GM18498 (cell line): ENCODE data around the gene NEK11.

Experiments used
- ATAC-seq: cut with Tn5 transposase; IDR thresholded peaks from one replicate; pipeline ENCODE4 v1.9.1; 2021; ENCODE audit warnings: mild to moderate bottlenecking, moderate library complexity; ENCODE audit not compliant: unreplicated experiment

NEK11 gene

GRCh38 chr3:131393868-131394267 is 367.2 kb downstream of the NEK11 start:
- no peak for ATAC-seq

DNA sequence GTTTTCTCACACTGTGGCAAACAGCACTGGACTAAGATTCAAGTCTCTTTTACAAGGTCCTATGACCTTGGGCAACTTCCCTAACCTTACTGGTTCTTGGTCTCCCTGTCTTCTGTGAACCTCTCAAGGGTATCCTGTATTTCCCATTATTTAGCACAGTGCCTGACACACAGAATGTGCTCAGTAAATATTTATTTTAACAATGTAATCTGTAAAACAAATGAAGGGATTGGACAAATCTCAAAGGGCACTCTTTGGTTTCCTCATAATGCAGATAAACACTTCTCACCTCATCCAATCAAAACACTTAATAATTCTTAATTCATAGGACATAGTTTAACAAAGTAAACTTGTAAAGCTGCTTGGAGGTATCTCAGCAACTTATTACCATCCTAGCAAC is 367.7 kb downstream of the NEK11 start:
- ATAC-seq = no peak

DNA sequence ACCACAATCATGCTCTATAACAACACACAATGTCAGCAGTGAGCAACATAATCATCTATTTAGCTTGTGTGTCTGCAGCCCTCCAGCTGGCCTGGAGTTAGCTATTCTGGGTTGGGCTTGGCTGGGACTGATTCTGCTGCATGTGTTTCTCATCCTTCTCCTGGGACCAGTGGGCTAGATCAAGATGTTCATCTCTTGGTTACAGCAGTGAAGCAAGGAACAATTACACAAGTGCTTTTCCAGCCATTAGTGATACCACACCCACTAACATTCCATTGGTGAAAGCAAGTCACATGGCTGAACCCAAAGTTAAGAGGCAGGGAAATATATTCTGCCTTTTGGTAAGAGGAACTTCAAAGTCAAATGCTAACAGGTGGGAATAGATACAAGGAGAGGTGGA is 369.5 kb downstream of the NEK11 start:
- no peak for ATAC-seq

DNA sequence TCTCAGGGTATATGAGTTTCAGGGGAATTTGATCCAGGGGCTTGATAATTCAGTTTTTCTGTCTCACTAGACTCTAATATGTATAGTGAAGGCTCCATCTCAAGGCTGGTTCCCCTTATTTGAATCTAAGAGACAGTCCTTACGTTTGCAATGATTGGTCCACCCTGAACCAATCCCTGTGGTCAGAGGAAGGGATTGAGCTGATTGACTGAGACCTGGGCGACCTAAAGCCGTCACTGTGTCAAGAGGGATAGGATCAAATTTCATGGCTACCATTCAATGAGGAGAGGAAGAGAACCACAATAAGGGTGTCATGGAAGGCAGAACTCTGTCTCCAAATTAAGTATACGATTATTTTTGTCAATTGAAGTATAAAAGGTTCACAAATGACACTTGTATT is 371.2 kb downstream of the NEK11 start:
- no peak for ATAC-seq
